ENCODE data around the gene PTGDS.
A peak's percentile ranks its signal among the peaks of the same experiment; 100 is the strongest.

Gene PTGDS

GRCh38 chr9:136944212-136944518 lies 33.1 kb upstream of the PTGDS start:
- H3K4me3 ChIP-seq (replicated peaks; ENCODE audit: low read depth, low read length): peak overlapping the region; percentile 94
- H3K27me3 ChIP-seq (replicated peaks; ENCODE audit: control insufficient read depth, insufficient read depth, low read length): no peaks in the 10 kb centered on the region
- no peak for DNase-seq (ENCODE audit: extremely low read depth, insufficient read length)
- TF ChIP-seq CTCF (IDR thresholded peaks at IDR 0.05; ENCODE audit: insufficient read depth, low read length, poor library complexity, severe bottlenecking): no peak
- H3K36me3 ChIP-seq (ENCODE audit: control insufficient read depth, insufficient read depth, low read length): peaks cover 33% of the 10 kb centered on the region

DNA sequence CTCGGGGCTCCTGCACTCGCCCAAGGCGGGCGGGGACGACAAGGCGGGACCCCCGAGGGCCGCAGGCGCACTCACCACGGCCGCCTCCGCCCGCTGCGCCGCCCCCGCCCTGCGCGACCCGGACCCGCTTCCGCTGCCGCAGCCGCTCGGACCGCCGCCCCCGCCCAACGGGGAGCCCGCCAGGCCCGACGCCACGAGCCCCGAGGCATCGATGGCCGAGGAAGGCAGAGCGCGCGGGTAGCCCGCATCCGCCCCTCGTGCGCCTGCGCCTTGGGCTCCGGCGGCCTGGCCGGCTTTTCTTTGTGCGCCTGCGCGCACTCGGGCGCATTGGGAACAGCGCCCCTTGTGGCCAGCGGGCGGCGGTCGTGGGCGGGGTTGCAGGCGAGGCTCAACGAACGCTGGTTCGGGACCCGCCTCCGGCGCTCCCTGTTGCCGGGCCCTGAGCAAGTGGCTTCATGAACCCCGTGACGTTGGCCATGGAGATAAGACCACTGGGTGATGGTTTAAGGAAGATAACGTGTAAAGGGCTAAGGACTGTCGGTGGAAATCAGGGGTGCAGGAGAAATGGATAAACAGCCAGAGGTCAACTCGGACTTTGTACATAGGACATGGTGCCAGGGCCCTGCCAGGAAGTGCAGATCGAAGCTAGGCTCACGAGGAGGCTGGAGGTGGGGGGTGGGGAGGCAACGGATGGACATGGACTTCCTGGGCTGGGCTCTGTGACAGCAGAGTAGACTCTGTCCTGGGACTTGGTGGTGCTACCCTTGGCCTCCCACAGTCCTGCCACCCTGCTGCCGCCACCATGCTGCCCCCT lies 32.6 kb upstream of the PTGDS start, which contains the start of the genes C8G and FBXW5:
TSS of gene C8G (plus strand) at position 725 of the 814 bp plus-strand sequence. CDS start at position 803, 78 bp downstream.
TSS of gene FBXW5 (minus strand) at position 220 of the 814 bp plus-strand sequence. CDS start 655 bp downstream, outside the sequence.
- TF ChIP-seq CTCF (IDR thresholded peaks at IDR 0.05; ENCODE audit: insufficient read depth, low read length, poor library complexity, severe bottlenecking): peak; percentile 92
- no peaks in the 10 kb centered on the region for H3K27me3 ChIP-seq (replicated peaks; ENCODE audit: control insufficient read depth, insufficient read depth, low read length)
- H3K36me3 ChIP-seq (ENCODE audit: control insufficient read depth, insufficient read depth, low read length): peaks cover 29% of the 10 kb centered on the region
- H3K4me3 ChIP-seq (replicated peaks; ENCODE audit: low read depth, low read length): peak within 1 kb of the TSS; percentile 94
- peak; percentile 95 for DNase-seq (ENCODE audit: extremely low read depth, insufficient read length)

DNA sequence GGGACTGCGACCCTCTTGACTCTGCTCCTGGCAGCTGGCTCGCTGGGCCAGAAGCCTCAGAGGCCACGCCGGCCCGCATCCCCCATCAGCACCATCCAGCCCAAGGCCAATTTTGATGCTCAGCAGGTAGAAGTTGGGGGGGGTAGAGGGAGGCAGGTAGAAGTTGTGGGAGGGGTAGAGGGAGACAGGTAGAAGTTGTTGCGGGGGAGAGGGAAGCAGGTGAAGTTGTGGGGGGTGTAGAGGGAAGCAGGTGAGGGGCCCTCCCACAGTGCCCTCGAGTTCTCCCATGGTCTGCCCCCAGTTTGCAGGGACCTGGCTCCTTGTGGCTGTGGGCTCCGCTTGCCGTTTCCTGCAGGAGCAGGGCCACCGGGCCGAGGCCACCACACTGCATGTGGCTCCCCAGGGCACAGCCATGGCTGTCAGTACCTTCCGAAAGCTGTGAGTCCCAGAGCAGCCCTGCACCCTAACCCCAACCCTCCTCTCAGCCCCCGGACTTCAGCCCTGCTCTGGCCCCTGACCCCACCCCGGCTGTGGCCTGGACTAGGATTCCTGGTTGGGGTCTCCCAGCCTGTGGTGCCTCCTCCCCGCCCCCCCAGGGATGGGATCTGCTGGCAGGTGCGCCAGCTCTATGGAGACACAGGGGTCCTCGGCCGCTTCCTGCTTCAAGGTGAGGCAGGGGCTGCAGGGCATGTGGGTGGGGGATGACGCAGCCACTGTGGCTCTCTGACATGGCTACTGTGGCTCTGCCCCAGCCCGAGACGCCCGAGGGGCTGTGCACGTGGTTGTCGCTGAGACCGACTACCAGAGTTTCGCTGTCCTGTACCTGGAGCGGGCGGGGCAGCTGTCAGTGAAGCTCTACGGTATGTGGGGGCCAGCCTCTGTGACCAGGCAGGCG lies 31.7 kb upstream of the PTGDS start:
- TF ChIP-seq CTCF (IDR thresholded peaks at IDR 0.05; ENCODE audit: insufficient read depth, low read length, poor library complexity, severe bottlenecking): no peak
- no peak for DNase-seq (ENCODE audit: extremely low read depth, insufficient read length)
- Histone ChIP-seq H3K27me3 (replicated peaks; ENCODE audit: control insufficient read depth, insufficient read depth, low read length) (no peaks in the 10 kb centered on the region), H3K4me3 (replicated peaks; ENCODE audit: low read depth, low read length) (no peak overlapping the region), H3K36me3 (ENCODE audit: control insufficient read depth, insufficient read depth, low read length) (peaks cover 22% of the 10 kb centered on the region)

GRCh38 chr9:136946228-136947027 lies 30.9 kb upstream of the PTGDS start:
- TF ChIP-seq CTCF (IDR thresholded peaks at IDR 0.05; ENCODE audit: insufficient read depth, low read length, poor library complexity, severe bottlenecking): no peak
- no peak for DNase-seq (ENCODE audit: extremely low read depth, insufficient read length)
- Histone ChIP-seq H3K4me3 (replicated peaks; ENCODE audit: low read depth, low read length) (no peak overlapping the region), H3K27me3 (replicated peaks; ENCODE audit: control insufficient read depth, insufficient read depth, low read length) (no peaks in the 10 kb centered on the region), H3K36me3 (ENCODE audit: control insufficient read depth, insufficient read depth, low read length) (peaks cover 14% of the 10 kb centered on the region)

GRCh38 chr9:136947028-136947891 lies 30.0 kb upstream of the PTGDS start:
- no peak for DNase-seq (ENCODE audit: extremely low read depth, insufficient read length)
- Histone ChIP-seq H3K4me3 (replicated peaks; ENCODE audit: low read depth, low read length) (no peak overlapping the region), H3K36me3 (ENCODE audit: control insufficient read depth, insufficient read depth, low read length) (peaks cover 6% of the 10 kb centered on the region), H3K27me3 (replicated peaks; ENCODE audit: control insufficient read depth, insufficient read depth, low read length) (no peaks in the 10 kb centered on the region)
- TF ChIP-seq CTCF (IDR thresholded peaks at IDR 0.05; ENCODE audit: insufficient read depth, low read length, poor library complexity, severe bottlenecking): no peak

Measured in GM06990 (cell line).